Spleen (tissue), 11 donors: ENCODE results near the gene C1orf159. TPM values are rescaled to one million over a fixed set of nuclear protein-coding genes. Genes with fewer than 3 reads are reported as not detected.

Experiments used
- DNase-seq: peaks from one replicate; pipeline ENCODE4 v3.0.0-alpha.2; 2020
- H3K27ac ChIP-seq, 8 donors: fragments of 200-600 bp; sonication (generic) in 7 of 8; 1 replicate in 4 of 8; 2 replicates in 4 of 8; pipeline versions ENCODE4 v1.5.0 to v1.8.0; 2016 to 2021; ENCODE audit warnings: inconsistent platforms in 4 of 8, mild to moderate bottlenecking in 4 of 8, moderate library complexity in 1 of 8
- H3K27me3 ChIP-seq, 7 donors: fragments of 200-600 bp; sonication (generic) in 6 of 7; replicated peaks in 1 of 7; 1 replicate in 4 of 7; 2 replicates in 3 of 7; pipeline versions ENCODE4 v1.5.0 to v1.8.0; 2016 to 2021; ENCODE audit warnings: inconsistent platforms in 3 of 7, mild to moderate bottlenecking in 1 of 7
- H3K36me3 ChIP-seq, 6 donors: fragments of 200-600 bp; sonication (generic) in 5 of 6; 1 replicate in 4 of 6; 2 replicates in 2 of 6; pipeline versions ENCODE4 v1.5.0 to v1.8.0; 2016 to 2021; ENCODE audit warnings: inconsistent platforms in 2 of 6
- H3K4me1 ChIP-seq, 6 donors: fragments of 200-600 bp; sonication (generic) in 5 of 6; 1 replicate in 3 of 6; 2 replicates in 3 of 6; pipeline versions ENCODE4 v1.5.0 to v1.8.0; 2016 to 2021; ENCODE audit warnings: inconsistent platforms in 3 of 6
- H3K4me3 ChIP-seq, 8 donors: fragments of 200-600 bp; sonication (generic) in 7 of 8; 1 replicate in 4 of 8; 2 replicates in 4 of 8; pipeline versions ENCODE4 v1.5.0 to v1.8.0; 2016 to 2021; ENCODE audit warnings: inconsistent platforms in 4 of 8, mild to moderate bottlenecking in 4 of 8, moderate library complexity in 2 of 8
- H3K9me3 ChIP-seq, 8 donors: fragments of 200-600 bp; sonication (generic) in 7 of 8; 1 replicate in 4 of 8; 2 replicates in 4 of 8; pipeline versions ENCODE4 v1.5.0 to v1.8.0; 2016 to 2021; ENCODE audit warnings: inconsistent platforms in 4 of 8
- POLR2A ChIP-seq, 3 donors: fragments of 450-650 bp; IDR thresholded peaks; one replicate each; pipeline ENCODE4 v1.5.1; 2017; ENCODE audit warnings: antibody characterized with exemption in 3 of 3, mild to moderate bottlenecking in 1 of 3
- POLR2AphosphoS5 ChIP-seq, 3 donors: sonication (generic); formaldehyde crosslinking; IDR thresholded peaks; one replicate each; pipeline ENCODE4 v1.5.1; 2017; ENCODE audit warnings: antibody characterized with exemption in 3 of 3
- WGBS, 5 donors: extraction: QIAGEN DNeasy Blood & Tissue Kit in 3 of 5; methylation state at CpG; one replicate each; pipeline versions ENCODE4 v1.1.5 to v1.1.7; 2013 to 2018; 5-methylcytosine and 5-hydroxymethylcytosine counted together
- intact Hi-C: fragments of 100-400 bp; cut with DNase I; formaldehyde crosslinking; loops from one replicate; pipeline ENCODE4 v1.15.0; 2023; ENCODE audit warnings: low total_unique reads
- polyA plus RNA-seq, 3 donors: library from polyadenylated mRNA; stranded (reverse); fragments of 200-250 nt; gene quantifications; one replicate each; pipeline ENCODE4 v1.2.1, GENCODE V29; 2013
- total RNA-seq, 7 donors: library from RNA; depleted of rRNA in 3 of 7; stranded (reverse); fragments of >200 nt in 3 of 7; fragmentation: NEBNext Ultra II Directional in 4 of 7; extraction: Animal tissue kit (Norgen Biotek cat#: 25700) in 4 of 7; gene quantifications; one replicate each; pipeline versions ENCODE4 v1.1.0 to v1.2.1, GENCODE V29; 2016 to 2021
- TF ChIP-seq, protein P1 (sequence below), 11 experiments: fragments of 200-600 bp in 7 of 11; fragments of 450-650 bp in 4 of 11; sonication (generic) in 4 of 11; IDR thresholded peaks in 8 of 11; conservative IDR thresholded peaks in 3 of 11; 1 replicate in 7 of 11; 2 replicates in 4 of 11; pipeline versions ENCODE4 v1.4.0 to v1.8.0; 2016 to 2021; ENCODE audit warnings: antibody characterized with exemption in 11 of 11, inconsistent platforms in 4 of 11, mild to moderate bottlenecking in 1 of 11
- donor health status: healthy with polysubstance abuse.
- donor health status: DM: no; HTN: no; CAD: no; lungs with moderate emphysema.
- donor health status: DM: no; HTN: no; CAD: no.
- donor health status: Bipolar disorder and iron deficiency.
- donor health status: healthy.
- donor health status: DM: no; HTN: no; CAD: no.
- donor health status: DM: yes; HTN: yes; CAD: no.

C1orf159 gene
- total and polyA plus RNA-seq, 10 donors = 8.5 to 25.7 (median 18.8) TPM

DNA sequence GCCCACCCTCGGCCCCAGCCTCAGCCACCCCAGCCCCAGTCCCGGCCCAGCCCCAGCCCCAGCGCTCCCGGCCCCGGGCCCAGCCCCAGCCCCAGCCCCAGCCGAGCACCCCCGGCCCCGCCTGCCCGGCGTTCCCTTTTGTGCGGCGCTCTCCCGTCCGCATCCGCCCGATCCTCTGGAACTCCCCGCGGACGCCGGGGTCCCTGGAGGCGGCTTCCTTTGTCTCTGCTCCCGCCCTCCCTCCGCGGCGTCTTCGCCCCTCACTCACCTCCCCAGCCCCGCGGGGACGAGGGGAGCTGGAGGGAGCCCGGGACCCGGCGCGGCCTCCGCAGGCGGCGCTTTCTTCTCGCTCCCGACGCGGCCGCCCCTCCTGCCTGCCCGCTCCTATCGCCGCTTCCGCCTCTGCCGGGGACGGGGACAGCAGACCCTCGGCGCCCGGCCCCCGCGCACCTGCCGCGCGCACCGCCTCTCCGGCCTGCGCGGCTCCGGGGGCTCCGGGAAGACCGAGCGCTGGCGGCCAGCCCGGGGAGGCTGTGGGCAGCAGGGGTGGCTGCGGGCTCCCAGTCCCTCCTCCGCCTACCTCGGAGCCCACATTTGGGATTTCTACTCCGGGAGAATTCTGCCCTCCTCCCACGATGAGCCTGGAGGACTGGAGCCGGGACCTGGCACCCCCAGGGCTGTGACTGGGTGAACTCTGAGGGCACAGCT is 82.0 kb downstream of the C1orf159 start:
- intact Hi-C loops = no loop called here
- DNase-seq = no peak
- Histone ChIP-seq H3K36me3 (no peaks in the 10 kb centered on the region), H3K9me3 (no peaks in the 10 kb centered on the region), H3K27ac (no peak overlapping the region), H3K4me3 (peak overlapping the region in 6 of 8 donors; percentile 3 to 73 (median 47)), H3K4me1 (peaks cover 4 to 50% (median 29%) of the 10 kb centered on the region in 6 donors), H3K27me3 (peaks cover 7 to 78% (median 40%) of the 10 kb centered on the region in 7 donors)
- TF ChIP-seq, protein P1, sequence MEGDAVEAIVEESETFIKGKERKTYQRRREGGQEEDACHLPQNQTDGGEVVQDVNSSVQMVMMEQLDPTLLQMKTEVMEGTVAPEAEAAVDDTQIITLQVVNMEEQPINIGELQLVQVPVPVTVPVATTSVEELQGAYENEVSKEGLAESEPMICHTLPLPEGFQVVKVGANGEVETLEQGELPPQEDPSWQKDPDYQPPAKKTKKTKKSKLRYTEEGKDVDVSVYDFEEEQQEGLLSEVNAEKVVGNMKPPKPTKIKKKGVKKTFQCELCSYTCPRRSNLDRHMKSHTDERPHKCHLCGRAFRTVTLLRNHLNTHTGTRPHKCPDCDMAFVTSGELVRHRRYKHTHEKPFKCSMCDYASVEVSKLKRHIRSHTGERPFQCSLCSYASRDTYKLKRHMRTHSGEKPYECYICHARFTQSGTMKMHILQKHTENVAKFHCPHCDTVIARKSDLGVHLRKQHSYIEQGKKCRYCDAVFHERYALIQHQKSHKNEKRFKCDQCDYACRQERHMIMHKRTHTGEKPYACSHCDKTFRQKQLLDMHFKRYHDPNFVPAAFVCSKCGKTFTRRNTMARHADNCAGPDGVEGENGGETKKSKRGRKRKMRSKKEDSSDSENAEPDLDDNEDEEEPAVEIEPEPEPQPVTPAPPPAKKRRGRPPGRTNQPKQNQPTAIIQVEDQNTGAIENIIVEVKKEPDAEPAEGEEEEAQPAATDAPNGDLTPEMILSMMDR (IDR thresholded peaks at IDR 0.05 in 8 of 11, conservative IDR thresholded peaks at IDR 0.05 in 3 of 11) = no peak
- TF ChIP-seq POLR2A (IDR thresholded peaks at IDR 0.05) (no peak), POLR2AphosphoS5 (IDR thresholded peaks at IDR 0.05) (no peak)
- WGBS, 5 donors = 6 to 34% (median 14%) methylated on average over 28 to 71 of the region's 71 CpGs

DNA sequence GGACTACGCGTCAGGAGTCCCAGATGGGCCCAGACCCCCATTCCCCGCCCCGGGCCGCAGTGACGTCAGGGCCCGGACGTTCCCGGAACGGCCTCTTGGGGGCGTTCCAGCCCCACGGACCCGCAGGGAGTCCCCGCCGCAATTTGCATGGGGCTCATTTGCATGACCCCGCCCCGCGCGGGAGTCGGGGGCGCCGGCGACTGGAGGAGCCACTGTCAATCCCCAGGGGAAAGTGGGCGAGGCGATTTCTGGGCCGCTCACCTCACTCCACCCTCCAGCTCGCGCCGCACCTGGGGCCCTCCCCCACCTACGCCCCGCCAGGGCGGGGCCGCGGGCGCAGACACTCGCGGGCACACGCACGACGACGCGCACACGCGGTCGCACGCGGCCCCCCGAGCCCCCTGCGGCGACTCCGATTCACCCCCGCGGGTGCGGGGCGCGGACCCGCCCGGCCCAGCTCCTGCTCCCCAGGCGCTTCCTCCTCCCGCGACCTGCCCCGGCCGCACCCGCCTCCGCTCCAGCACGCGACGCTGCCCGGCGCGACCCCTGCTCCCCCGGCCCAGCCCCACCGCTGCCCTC is 82.8 kb downstream of the C1orf159 start:
- Histone ChIP-seq H3K27me3 (peaks cover 7 to 70% (median 34%) of the 10 kb centered on the region in 7 donors), H3K27ac (no peak overlapping the region), H3K4me3 (peak overlapping the region; percentile 19 to 73 (median 45)), H3K36me3 (no peaks in the 10 kb centered on the region), H3K9me3 (no peaks in the 10 kb centered on the region), H3K4me1 (peaks cover 4 to 42% (median 24%) of the 10 kb centered on the region in 6 donors)
- intact Hi-C loops = no loop called here
- DNase-seq = peak; percentile 96
- 0 to 4% (median 2%) methylated on average over 40 to 73 of the region's 73 CpGs for WGBS, 5 donors
- TF ChIP-seq, protein P1 (IDR thresholded peaks at IDR 0.05 in 8 of 11, conservative IDR thresholded peaks at IDR 0.05 in 3 of 11) = peak; percentile 76 to 91 (median 85)
- peak in 2 of 3 donors; percentile 46 to 65 for TF ChIP-seq POLR2AphosphoS5 (IDR thresholded peaks at IDR 0.05)
- TF ChIP-seq POLR2A (IDR thresholded peaks at IDR 0.05) = no peak

DNA sequence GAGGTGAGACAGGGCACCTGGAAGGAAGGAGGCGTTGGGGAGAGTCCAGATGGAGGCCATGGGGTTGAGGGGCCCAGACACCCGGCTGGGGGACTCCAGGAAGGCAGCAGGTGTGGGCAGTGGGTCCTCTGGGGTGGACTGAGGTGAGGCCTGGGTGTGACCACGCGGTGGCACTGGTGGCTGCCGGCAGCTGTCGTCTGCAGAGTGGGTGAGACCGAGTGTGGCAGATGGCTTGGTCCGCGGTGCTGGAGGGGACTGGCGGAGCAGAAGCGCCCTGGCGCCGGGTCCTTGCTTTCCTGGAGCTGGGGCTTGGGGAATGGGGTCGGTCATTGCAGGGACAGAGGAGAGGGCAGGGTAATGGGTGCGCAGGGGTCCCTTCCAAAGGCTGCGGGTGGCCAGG is 83.5 kb downstream of the C1orf159 start:
- no peaks in the 10 kb centered on the region for H3K36me3 ChIP-seq
- H3K27me3 ChIP-seq = peaks cover 7 to 69% (median 34%) of the 10 kb centered on the region in 7 donors
- no peak for DNase-seq
- peak overlapping the region in 6 of 8 donors; percentile 38 to 73 (median 47) for H3K4me3 ChIP-seq
- H3K27ac ChIP-seq = no peak overlapping the region
- TF ChIP-seq, protein P1 (IDR thresholded peaks at IDR 0.05 in 8 of 11, conservative IDR thresholded peaks at IDR 0.05 in 3 of 11) = no peak
- TF ChIP-seq POLR2AphosphoS5 (IDR thresholded peaks at IDR 0.05) = no peak
- no peak for TF ChIP-seq POLR2A (IDR thresholded peaks at IDR 0.05)
- intact Hi-C loops = no loop called here
- peaks cover 4 to 39% (median 24%) of the 10 kb centered on the region in 6 donors for H3K4me1 ChIP-seq
- no peaks in the 10 kb centered on the region for H3K9me3 ChIP-seq
- 29 to 44% (median 37%) methylated on average over 8 to 16 of the region's 16 CpGs for WGBS, 5 donors

Other genes starting within 250 kb of the C1orf159 start
- 10 to 100 TPM in 5 of 7 donors, 1 to 10 TPM in 2; 7.5 to 37.0 (median 18.1) TPM for gene SAMD11, start 192.2 kb downstream of the C1orf159 start, total RNA-seq
- gene SAMD11, start 192.2 kb downstream of the C1orf159 start, polyA plus RNA-seq = 10 to 100 TPM in 2 of 3 donors, 1 to 10 TPM in 1; 7.7 to 33.2 (median 19.8) TPM
- gene NOC2L, start 156.8 kb downstream of the C1orf159 start, total RNA-seq = 10 to 100 TPM; 26.2 to 61.1 (median 44.7) TPM
- 10 to 100 TPM; 46.6 to 73.4 (median 52.8) TPM for gene NOC2L, start 156.8 kb downstream of the C1orf159 start, polyA plus RNA-seq
- gene KLHL17, start 155.5 kb downstream of the C1orf159 start, total RNA-seq = 10 to 100 TPM; 12.0 to 21.5 (median 18.7) TPM
- gene KLHL17, start 155.5 kb downstream of the C1orf159 start, polyA plus RNA-seq = 10 to 100 TPM; 14.1 to 31.6 (median 26.0) TPM
- gene PLEKHN1, start 149.6 kb downstream of the C1orf159 start, total RNA-seq = 1 to 10 TPM in 5 of 7 donors, under 1 TPM in 2; 0.65 to 2.2 (median 1.1) TPM
- gene PLEKHN1, start 149.6 kb downstream of the C1orf159 start, polyA plus RNA-seq = under 1 TPM; 0.17 to 0.80 (median 0.63) TPM
- gene PERM1, start 134.0 kb downstream of the C1orf159 start, total RNA-seq = under 1 TPM in 3 of 7 donors, not detected in 4; 0.39 to 0.85 (median 0.60) TPM
- under 1 TPM; 0.20 to 0.80 (median 0.21) TPM for gene PERM1, start 134.0 kb downstream of the C1orf159 start, polyA plus RNA-seq
- 10 to 100 TPM in 5 of 7 donors, 1 to 10 TPM in 2; 3.8 to 39.0 (median 15.4) TPM for gene HES4, start 116.0 kb downstream of the C1orf159 start, total RNA-seq
- gene HES4, start 116.0 kb downstream of the C1orf159 start, polyA plus RNA-seq = 10 to 100 TPM; 20.8 to 64.3 (median 27.8) TPM
- gene ISG15, start 102.6 kb downstream of the C1orf159 start, total RNA-seq = 10 to 100 TPM; 23.3 to 93.8 (median 51.0) TPM
- gene ISG15, start 102.6 kb downstream of the C1orf159 start, polyA plus RNA-seq = 100 to 1,000 TPM; 131 to 230 (median 163) TPM
- 10 to 100 TPM; 10.6 to 27.2 (median 16.9) TPM for gene AGRN, start 96.0 kb downstream of the C1orf159 start, total RNA-seq
- gene AGRN, start 96.0 kb downstream of the C1orf159 start, polyA plus RNA-seq = 10 to 100 TPM in 1 of 3 donors, 1 to 10 TPM in 2; 4.6 to 16.3 (median 5.6) TPM
- gene RNF223, start 41.8 kb downstream of the C1orf159 start, total RNA-seq = not detected
- not detected for gene RNF223, start 41.8 kb downstream of the C1orf159 start, polyA plus RNA-seq
- under 1 TPM in 2 of 7 donors, not detected in 5; 0.17 to 0.34 TPM for gene TTLL10, start 57.8 kb upstream of the C1orf159 start, total RNA-seq
- under 1 TPM in 2 of 3 donors, not detected in 1; 0.02 to 0.03 TPM for gene TTLL10, start 57.8 kb upstream of the C1orf159 start, polyA plus RNA-seq
- 1 to 10 TPM; 5.2 to 9.9 (median 7.5) TPM for gene TNFRSF18, start 90.5 kb upstream of the C1orf159 start, total RNA-seq
- gene TNFRSF18, start 90.5 kb upstream of the C1orf159 start, polyA plus RNA-seq = 10 to 100 TPM in 1 of 3 donors, 1 to 10 TPM in 2; 7.2 to 16.3 (median 9.3) TPM
- gene TNFRSF4, start 98.1 kb upstream of the C1orf159 start, total RNA-seq = 10 to 100 TPM in 5 of 7 donors, 1 to 10 TPM in 2; 6.6 to 18.9 (median 12.5) TPM
- 10 to 100 TPM; 14.7 to 23.4 (median 14.7) TPM for gene TNFRSF4, start 98.1 kb upstream of the C1orf159 start, polyA plus RNA-seq
- 100 to 1,000 TPM in 4 of 7 donors, 10 to 100 TPM in 3; 87.2 to 145 (median 114) TPM for gene SDF4, start 115.9 kb upstream of the C1orf159 start, total RNA-seq
- gene SDF4, start 115.9 kb upstream of the C1orf159 start, polyA plus RNA-seq = 10 to 100 TPM; 39.1 to 84.2 (median 49.4) TPM
- 10 to 100 TPM; 13.2 to 25.1 (median 19.3) TPM for gene B3GALT6, start 116.1 kb upstream of the C1orf159 start, total RNA-seq
- gene B3GALT6, start 116.1 kb upstream of the C1orf159 start, polyA plus RNA-seq = 10 to 100 TPM in 2 of 3 donors, 1 to 10 TPM in 1; 7.9 to 16.6 (median 12.1) TPM
- gene C1QTNF12, start 130.6 kb upstream of the C1orf159 start, total RNA-seq = 1 to 10 TPM in 3 of 7 donors, under 1 TPM in 1, not detected in 3; 0.87 to 3.6 (median 1.8) TPM
- 1 to 10 TPM; 1.3 to 5.5 (median 1.4) TPM for gene C1QTNF12, start 130.6 kb upstream of the C1orf159 start, polyA plus RNA-seq
- 10 to 100 TPM; 39.1 to 69.7 (median 56.5) TPM for gene UBE2J2, start 157.8 kb upstream of the C1orf159 start, total RNA-seq
- gene UBE2J2, start 157.8 kb upstream of the C1orf159 start, polyA plus RNA-seq = 10 to 100 TPM; 39.2 to 66.9 (median 54.0) TPM
- gene SCNN1D, start 164.3 kb upstream of the C1orf159 start, total RNA-seq = 10 to 100 TPM in 1 of 7 donors, 1 to 10 TPM in 6; 2.5 to 10.5 (median 3.4) TPM
- gene SCNN1D, start 164.3 kb upstream of the C1orf159 start, polyA plus RNA-seq = 10 to 100 TPM in 2 of 3 donors, 1 to 10 TPM in 1; 3.7 to 16.9 (median 11.9) TPM
- gene ACAP3, start 191.8 kb upstream of the C1orf159 start, total RNA-seq = 10 to 100 TPM; 33.0 to 62.3 (median 41.7) TPM
- 10 to 100 TPM; 12.6 to 89.7 (median 32.6) TPM for gene ACAP3, start 191.8 kb upstream of the C1orf159 start, polyA plus RNA-seq
- gene PUSL1, start 192.5 kb upstream of the C1orf159 start, total RNA-seq = 10 to 100 TPM; 11.4 to 22.9 (median 13.9) TPM
- 10 to 100 TPM in 2 of 3 donors, 1 to 10 TPM in 1; 9.8 to 17.8 (median 10.5) TPM for gene PUSL1, start 192.5 kb upstream of the C1orf159 start, polyA plus RNA-seq
- 100 to 1,000 TPM in 4 of 7 donors, 10 to 100 TPM in 3; 89.2 to 114 (median 100) TPM for gene INTS11, start 208.6 kb upstream of the C1orf159 start, total RNA-seq
- gene INTS11, start 208.6 kb upstream of the C1orf159 start, polyA plus RNA-seq = 100 to 1,000 TPM; 106 to 203 (median 202) TPM
- 10 to 100 TPM; 16.9 to 42.1 (median 29.1) TPM for gene CPTP, start 208.7 kb upstream of the C1orf159 start, total RNA-seq
- gene CPTP, start 208.7 kb upstream of the C1orf159 start, polyA plus RNA-seq = 10 to 100 TPM in 2 of 3 donors, 1 to 10 TPM in 1; 7.5 to 24.9 (median 10.4) TPM
- gene TAS1R3, start 215.2 kb upstream of the C1orf159 start, total RNA-seq = 1 to 10 TPM in 6 of 7 donors, under 1 TPM in 1; 0.77 to 5.9 (median 3.0) TPM
- 1 to 10 TPM in 1 of 3 donors, under 1 TPM in 2; 0.23 to 1.6 (median 0.37) TPM for gene TAS1R3, start 215.2 kb upstream of the C1orf159 start, polyA plus RNA-seq
- 10 to 100 TPM; 34.4 to 59.1 (median 40.1) TPM for gene DVL1, start 233.3 kb upstream of the C1orf159 start, total RNA-seq
- 10 to 100 TPM; 18.1 to 57.3 (median 27.7) TPM for gene DVL1, start 233.3 kb upstream of the C1orf159 start, polyA plus RNA-seq
- 10 to 100 TPM; 25.9 to 71.7 (median 49.3) TPM for gene MXRA8, start 242.5 kb upstream of the C1orf159 start, total RNA-seq
- 10 to 100 TPM; 37.9 to 57.5 (median 44.8) TPM for gene MXRA8, start 242.5 kb upstream of the C1orf159 start, polyA plus RNA-seq